ENCODE data around the gene AMN.
A peak's percentile ranks its signal among the peaks of the same experiment; 100 is the strongest.

Gene AMN

GRCh38 chr14:102943979-102944378 lies 21.5 kb downstream of the AMN start:
- DNase-seq (ENCODE audit: low spot score): no peak

DNA sequence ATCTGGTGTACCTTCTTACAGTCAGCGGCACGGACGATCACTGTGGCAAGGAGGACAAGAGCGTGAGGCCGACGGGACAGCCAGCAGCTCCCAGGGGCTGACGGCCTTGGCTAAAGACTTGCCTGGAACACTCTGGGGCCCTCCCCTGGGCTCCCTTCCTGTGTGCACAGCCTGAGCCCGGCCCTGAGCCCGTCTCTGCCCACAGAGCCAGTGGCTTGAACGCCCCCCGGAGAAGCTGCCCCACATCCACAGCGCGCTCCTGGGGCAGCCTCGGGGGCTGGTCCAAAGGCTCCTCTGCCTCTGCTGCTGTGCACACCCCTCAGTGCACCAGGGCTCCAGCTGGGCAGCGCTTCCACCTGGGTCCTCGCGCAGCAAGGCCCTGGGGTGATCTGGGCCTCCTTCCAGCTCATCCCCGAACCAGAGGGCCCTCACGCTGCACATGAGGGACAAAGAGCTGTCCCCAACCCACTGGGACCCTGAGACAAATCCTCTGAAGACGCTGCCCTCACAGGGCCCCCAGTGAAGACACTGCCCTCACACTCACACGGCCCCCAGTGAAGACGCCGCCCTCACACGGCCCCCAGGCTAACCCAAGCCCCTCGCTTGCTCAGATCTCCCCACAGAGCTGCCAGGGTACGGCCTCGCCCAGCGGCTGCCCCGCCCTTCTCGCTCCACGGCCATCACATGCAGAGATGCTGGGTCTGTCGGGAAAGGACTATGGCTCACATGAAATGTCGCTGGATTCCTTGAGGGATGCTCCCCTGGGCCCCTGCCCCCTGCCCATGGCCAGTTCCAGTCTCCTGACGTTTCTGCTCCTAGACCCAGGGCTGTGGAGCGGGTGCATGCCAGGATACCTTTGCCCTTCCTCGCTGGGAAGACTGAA lies 22.2 kb downstream of the AMN start:
- no peak for DNase-seq (ENCODE audit: low spot score)

DNA sequence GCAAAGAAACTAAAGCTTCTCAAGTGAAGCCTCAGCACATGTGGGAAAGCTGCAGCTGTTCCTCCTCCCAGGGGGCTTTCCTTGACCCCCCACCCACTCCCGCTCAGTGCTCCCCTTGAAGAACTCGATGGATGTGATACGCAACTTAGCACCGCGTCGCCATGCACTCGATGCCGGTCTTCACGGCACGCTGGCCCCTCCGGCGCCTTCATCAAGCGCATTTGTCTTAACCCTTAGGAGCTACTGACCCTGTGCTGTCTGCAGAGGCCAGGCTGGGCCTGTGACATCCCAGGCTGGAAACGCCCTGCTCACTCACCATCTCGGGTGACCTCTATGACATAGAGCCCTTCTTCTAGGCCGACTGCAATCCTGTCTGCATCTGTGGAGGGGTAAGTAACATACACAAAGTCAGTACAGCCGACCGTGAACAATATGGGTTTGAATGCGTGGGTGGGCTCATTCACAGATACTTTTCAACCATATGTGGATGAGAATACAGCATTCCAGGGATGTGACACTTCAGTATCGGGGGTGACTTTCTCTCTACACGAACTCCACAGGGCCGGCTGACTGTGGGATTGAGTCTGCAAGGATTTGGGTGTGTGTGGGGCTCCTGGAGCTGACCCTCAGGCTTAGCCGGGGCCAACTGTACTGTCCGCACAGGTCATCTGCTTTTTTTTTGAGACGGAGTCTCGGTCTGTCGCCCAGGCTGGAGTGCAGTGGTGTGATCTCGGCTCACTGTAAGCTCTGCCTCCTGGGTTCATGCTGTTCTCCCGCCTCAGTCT lies 23.1 kb downstream of the AMN start:
- no peak for DNase-seq (ENCODE audit: low spot score)

- DNase-seq (ENCODE audit: low spot score): no peak
Measured at GRCh38 chr14:102947321-102948103, 25.0 kb downstream of the AMN start.

GRCh38 chr14:102948698-102949061 lies 26.2 kb downstream of the AMN start:
- DNase-seq (ENCODE audit: low spot score): no peak

DNA sequence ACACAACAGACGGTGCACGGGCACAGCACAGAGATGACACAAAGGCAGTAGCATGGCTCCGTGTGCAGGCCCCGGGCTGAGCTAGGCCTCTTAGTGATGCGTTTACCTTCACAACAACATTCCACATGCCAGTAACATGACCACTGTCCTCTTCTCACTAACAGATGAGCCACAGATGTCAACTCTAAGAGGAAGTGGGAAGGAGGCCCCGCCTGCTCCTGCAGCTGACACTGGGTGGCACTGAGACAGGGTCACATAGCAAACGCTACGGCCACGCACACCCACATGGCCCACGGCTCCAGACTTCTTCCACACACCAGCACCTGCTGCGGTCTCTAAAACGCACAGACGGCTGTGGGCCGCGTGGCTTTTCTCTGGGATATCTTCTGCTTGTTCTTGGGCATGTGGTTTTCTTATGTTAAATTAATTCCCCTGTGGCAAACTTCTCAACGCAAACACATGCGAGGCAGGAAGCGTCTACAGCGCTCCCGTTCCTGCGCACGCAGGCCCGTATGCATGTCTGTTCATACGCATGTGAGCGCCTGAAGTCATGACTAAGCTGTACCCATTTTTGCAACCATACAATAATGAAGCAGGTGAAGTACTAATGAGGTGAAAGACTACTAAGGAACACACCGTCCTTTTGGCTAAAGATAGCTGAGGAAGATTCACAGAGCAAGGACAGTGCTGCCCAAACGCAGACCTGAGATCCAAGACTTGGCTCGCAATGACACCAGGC lies 26.8 kb downstream of the AMN start:
- peak; percentile 49 for DNase-seq (ENCODE audit: low spot score)

- DNase-seq (ENCODE audit: low spot score): peak; percentile 91
Measured at GRCh38 chr14:102949801-102950451, 27.5 kb downstream of the AMN start.

DNA sequence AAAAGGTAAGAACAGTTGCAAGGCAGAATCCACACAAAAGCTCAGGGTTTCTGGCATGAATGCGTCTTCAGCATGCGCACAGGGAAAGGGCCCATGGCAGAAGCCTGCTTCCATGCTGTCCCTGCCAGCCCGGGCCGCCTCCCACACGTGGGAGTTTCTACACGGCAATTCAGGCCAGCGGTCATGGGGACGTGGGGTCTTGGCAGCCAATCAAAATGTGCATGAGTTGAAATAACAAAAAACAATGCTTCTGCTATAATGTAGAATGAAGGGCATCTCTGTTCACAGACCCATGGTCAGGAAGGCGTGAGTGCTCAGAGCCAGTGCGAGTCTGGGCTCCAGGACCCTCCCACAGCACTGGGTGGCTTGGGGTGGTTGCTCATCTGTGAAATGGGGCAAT lies 28.6 kb downstream of the AMN start:
- DNase-seq (ENCODE audit: low spot score): peak; percentile 93

- no peak for DNase-seq (ENCODE audit: low spot score)
Measured at GRCh38 chr14:102951799-102952198, 29.3 kb downstream of the AMN start.

DNA sequence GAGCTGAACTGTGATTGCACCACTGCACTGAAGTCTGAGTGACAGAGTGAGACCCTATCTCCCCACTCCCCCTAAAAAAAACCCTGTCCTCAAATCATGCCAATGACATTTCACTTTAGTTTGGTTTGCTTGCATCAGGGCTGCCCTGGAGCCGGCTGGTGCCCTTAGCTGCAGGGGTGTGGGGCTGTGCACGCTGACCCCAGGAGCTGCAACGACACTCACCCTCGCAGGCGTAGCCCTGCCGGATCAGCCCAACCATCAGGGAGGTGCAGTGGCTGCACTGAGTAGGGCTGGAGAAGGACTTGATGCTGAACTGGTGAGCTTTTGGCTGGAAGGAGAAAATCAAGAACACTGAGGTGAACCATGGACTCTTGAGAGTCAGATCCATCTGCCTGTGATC lies 29.8 kb downstream of the AMN start:
- no peak for DNase-seq (ENCODE audit: low spot score)

GRCh38 chr14:102953100-102953499 lies 30.6 kb downstream of the AMN start:
- DNase-seq (ENCODE audit: low spot score): no peak

DNA sequence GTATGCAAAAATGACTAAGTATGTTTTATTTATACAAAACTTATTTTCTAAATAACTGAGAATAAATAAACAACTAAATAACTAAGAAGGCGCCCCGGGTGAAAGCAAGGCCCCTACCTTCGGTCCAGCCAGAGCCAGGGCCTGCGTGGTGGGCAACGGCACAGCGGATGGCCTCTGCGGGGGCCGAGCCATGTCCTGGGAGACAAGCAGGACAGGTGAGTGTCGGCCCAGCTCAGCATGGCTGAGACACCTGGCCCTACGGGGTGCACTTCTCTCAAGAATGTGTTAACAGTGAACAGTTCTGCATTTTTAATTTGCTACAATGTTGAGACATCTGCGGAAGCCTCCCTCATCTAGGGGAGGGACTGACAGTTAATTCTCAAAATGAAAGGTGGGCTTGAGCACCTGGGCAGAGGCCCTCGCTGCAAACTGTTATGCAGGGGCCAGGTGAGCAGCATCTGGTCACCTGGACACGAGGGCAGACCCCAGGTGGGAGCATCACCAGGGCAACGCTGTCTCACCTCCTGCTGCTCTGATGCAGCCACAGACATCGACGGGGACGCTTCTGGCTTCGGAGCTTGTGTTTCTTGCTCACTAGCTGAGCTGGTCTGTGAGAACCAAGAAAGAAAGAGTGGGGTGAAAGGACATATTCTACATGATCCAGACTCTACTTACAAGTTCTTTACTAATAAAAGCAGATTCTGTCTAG lies 31.8 kb downstream of the AMN start:
- no peak for DNase-seq (ENCODE audit: low spot score)

DNA sequence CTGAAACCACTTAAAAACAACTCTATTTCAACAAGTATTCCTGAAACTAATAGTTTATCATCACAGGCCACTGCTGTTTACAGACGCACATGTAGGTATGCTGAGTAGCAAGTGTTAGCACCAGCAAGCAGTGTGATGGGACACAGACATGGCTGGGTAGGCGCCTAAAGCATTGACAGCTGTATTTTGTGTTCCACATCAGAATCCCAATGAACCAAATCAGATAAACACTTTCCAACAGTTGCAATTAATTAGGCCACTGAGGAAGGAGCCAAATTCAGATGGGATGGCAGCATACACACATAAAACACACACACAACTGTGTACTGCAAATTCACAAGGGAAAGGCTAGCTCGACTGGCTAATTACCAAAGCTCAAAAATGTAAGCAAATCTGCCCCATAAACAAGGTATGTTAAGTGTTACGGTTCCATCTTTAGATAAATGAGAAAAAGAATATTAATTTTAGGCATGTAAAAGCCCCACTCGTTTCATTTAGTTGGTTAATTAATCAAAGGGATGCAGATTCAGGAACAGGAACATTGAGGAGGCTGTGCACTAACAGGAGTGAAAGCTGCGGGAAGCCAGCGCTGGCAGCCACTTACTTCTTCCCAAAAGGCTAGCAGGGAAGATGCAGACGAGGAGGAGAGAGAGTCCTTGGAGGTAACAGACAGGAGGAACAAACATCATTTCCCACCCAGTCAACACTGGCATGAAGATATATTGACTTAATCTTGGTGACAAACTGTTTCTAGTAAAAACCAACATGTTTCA lies 33.4 kb downstream of the AMN start:
- no peak for DNase-seq (ENCODE audit: low spot score)

DNA sequence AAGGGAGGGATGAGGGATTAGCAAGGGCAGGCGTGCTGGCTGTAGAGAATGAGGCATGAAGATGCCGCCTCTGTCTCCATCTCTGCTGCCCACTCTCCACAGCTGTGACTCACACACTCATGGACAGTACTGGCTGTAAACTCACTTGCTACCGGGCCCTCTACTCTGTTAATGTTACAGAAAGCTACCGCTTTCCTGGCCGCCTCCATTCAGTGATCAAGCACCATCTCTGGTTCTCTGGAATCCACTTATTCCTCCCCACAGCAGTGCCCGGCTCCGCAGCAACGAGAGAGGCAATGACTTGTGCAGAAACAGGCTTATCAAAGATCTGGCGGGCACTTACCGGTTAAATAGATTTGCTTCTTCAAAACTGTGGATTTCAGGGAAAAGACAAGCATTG lies 34.8 kb downstream of the AMN start:
- DNase-seq (ENCODE audit: low spot score): no peak

GRCh38 chr14:102958461-102958860 lies 36.0 kb downstream of the AMN start:
- no peak for DNase-seq (ENCODE audit: low spot score)

DNA sequence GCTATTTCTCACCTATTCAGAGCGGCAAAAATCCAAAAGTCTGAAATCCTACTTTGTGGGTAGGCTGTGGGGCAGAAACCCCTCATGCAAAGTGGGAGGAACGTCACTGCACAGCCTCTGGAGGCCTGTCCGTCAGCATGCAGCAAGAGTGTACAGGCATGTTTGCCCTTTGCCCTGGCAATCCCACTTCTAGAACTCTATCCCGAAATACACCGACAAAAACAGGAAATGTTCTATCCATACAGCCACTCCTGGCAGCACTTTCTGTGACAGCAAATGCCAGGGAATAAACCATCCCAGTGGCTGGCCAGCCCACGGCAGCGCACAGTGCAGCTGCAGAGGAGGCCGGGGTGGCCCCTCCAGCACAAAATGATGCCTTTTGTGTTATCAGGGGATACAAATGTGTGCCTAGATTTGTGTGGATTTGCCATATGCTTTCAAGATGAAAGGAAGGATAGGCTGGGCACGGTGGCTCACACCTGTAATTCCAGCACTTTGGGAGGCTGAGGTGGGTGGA lies 39.7 kb downstream of the AMN start:
- no peak for DNase-seq (ENCODE audit: low spot score)

GRCh38 chr14:102964152-102964730 lies 41.8 kb downstream of the AMN start:
- DNase-seq (ENCODE audit: low spot score): no peak

- no peak for DNase-seq (ENCODE audit: low spot score)
Measured at GRCh38 chr14:102965282-102965681, 42.8 kb downstream of the AMN start.

DNA sequence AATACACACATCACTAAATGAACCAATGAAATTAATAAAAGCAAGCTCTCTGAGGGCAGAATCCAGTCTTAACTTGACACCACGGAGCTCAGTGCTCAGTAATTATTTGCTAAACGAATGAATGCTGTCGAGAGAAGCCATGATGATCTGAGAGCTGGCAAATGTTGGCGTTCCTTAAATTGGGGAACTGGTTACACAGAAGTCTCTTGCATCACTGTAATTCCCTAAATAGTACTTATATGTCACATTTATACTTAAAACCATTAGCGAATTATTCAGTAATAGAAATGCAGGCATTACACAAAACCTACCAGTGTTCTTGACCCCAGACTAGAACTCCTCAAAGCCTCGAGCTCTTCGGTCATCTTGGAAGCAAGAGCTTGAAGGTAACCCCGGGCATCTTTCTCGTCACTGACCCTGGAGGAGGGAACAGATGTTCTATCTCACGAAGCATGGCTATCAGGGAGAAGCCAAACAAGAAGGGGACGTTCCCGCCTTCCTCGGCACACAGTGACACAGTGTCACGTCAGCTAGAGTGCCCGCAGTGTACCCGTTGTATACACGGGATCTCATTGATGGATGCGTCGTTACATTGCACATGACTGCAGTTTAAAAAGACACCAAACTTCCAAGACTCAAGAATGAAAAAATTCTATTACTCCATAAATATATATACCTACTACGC lies 43.6 kb downstream of the AMN start:
- DNase-seq (ENCODE audit: low spot score): no peak
